GM21390 (cell line): ENCODE measurements around the gene GNAT1.
A peak's percentile ranks its signal among the peaks of the same experiment; 100 is the strongest.
"Not testable (repeated sequence)": the region's sequence is repeated elsewhere in the genome, so short reads cannot be mapped to it uniquely, and the experiment has no call there.

Experiments used
- ATAC-seq: cut with Tn5 transposase; IDR thresholded peaks from one replicate; pipeline ENCODE4 v1.9.1; 2021; ENCODE audit not compliant: unreplicated experiment

The GNAT1 gene

DNA sequence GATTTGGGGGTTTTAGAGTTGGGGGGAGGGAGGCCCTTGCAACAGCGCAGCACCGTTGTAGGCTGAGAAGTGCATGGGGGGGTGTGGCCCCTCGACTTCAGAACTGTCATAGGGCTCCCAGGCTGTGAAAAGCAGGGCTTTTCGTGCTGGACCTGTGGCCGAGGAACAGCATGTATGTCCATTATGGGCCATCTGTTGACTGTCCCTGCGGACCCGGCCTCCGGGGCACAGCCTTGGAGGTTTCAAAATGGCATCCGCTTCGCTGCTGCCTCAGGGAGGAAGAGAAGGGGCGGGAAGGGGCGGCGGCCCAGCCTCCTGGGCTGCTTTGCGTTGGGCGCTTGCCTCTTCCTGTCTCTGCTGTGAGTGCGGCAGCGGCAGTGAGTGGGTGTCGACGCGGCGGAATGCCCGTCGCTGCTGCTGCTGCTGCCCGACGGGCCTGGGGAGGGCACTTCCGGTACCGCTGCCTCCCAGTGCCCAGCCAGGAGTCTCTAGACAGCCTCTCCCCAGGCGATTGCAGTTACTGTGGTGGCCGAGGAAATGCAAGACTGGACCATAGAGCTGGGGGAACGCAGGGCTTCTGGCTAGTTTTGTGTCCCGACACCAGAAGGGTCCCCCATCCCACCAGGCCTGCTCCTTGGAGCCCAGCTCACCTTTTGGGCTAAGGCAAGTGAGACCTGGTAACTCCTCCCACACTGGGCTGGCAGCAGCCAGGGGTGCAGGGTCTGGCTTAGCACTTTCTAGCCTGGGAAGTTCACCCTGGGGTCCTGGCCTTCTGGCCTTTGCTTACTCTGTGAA, 46.5 kb downstream of the GNAT1 start:
- ATAC-seq, result peak; percentile 37

DNA sequence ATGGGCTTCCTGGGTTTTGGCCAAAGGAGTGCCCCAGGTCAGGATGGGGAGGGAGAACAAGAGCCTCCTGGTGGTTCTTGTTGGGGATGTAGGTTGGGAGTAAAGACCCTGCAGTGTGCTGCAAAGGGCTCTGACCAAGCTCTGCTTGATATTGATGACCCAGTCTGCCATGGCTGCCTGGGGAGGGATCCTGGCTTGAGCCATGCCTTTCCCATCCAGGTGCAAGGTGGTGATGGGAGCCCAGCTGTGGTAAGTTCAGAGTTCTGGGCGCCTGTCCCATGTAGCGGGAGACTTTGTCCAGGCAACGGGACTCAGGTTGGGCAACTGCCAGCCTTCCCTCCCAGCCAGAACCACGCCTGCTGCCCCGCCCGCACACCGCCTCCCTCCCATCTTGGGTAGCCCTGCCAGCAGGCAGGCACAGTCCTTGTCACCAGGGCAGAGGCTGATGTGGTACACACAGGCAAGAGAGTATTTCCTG, 47.2 kb downstream of the GNAT1 start:
- ATAC-seq, result no peak

DNA sequence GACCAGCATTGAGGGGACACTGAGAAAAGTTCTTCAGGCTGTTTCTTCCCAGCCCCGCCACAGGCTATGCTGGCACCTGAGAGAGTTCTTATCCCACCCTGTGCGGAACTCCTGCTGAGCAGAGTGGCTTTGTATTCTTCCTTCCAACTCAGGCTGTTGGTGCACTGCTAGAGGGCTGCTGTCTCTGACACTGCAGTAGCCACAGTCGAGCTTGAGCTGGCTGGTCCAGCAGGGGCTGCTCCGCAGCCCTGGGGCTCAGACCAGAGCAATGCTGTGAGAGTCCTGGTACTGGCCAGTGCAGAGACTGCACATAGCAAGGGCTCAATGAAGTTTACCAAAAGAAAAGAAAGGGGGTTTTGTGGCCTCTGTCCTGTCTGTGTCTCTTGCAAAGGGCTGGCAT, 48.2 kb downstream of the GNAT1 start:
- ATAC-seq, result no peak

DNA sequence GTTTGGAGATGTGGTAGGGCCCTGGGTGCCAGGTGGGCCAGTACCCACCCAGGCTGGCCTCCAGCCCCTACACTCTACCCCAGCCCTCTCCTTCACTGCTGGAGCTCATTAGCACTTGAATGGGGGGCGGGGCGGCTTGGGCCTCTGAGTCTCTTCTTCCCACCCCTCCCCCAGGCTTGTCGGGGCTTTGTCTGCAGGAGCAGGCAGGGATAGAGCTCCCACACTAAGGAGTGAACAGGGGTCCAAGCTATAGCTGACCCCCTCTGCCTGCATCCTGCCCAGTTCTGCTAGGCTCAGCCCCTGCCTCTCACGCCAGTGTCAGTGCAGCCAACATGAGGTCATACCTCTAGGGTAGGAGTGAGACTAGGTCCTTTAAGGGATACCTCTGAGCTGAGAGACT, 49.8 kb downstream of the GNAT1 start:
- ATAC-seq, result no peak

DNA sequence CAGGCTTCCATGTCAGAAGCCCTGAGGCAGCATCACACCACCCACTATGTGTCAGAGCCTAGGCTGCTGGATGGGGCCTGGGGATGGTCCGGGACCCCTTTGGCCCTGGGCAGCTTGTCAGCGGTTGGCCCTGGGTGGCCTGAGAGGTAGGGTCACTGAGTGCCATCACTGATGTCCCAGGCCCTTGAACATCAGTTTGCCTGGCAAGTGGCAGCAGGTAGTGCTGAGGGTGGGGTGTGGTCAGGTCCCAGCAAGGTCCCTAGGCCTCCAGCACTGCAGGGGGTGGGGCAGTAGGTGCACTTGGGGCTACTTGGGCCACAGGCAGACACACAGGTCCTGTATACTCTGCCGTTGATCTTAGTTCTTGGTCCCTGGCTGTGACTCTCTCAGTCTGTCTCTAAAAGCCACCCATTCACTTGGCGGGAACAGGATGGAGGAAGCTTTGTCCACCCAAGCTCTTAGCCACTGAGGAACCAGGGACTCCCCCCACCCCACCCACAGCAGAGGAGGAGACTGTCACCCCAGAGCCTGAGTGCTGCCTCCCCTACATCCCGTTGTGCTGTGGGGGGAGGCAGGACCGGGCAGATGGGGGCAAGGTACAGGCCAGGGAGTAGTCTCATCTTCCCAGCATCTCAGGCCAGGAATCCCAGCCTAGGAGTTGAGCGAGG, 50.4 kb downstream of the GNAT1 start:
- no peak for ATAC-seq

DNA sequence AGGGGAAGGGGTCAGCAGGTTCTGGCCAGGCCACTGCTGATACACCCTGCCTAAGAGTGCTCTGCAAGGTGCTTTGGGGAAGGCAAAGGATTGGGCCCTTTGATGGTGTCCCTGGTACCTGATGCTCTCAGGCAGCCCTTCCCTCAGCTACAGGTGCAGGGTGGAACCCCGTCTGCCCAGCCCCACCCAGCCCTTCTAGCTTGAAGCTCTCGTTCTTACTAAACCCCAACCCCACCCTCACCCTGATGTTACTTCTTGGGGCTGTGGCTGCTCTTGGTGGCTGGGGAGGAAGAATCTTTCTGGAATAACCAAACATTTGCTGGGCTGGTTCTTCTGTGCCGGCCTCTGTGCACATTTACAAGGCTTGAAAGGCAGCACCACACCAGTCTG, 51.0 kb downstream of the GNAT1 start:
- ATAC-seq, result no peak

DNA sequence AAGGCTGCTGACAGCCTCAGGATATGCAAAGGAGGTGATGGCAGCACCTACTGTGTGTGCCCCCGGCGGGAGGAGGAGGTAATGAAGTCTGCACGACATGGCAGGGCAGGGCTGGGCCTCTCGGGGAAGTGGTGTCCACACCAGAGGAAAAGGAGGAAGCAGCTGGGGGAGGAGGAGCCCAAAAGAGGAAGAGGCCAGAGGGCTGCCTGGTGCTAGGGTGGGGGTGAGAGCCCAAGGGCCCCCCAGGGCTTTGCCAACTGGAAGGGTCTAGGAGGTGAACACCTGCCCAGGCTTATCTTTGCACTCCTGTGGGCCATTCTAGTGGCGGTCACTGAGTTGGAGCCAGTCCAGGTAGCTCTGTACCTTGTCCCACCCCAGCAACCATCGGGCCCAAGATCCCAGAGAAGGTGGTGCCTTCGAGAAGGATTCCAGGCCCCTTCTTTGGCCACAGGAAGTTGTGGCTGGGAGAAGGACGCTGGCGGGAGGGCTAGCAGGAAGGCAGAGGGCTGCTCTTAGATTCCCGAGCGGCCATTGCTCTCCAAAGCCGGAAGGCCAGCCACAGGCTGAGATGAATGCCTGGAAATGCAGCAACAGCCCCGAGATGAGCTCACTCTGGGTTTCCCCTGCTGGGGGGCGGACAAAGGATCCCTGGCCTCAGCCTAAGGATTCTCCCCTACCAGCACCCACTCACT, 51.6 kb downstream of the GNAT1 start:
- ATAC-seq, result no peak

DNA sequence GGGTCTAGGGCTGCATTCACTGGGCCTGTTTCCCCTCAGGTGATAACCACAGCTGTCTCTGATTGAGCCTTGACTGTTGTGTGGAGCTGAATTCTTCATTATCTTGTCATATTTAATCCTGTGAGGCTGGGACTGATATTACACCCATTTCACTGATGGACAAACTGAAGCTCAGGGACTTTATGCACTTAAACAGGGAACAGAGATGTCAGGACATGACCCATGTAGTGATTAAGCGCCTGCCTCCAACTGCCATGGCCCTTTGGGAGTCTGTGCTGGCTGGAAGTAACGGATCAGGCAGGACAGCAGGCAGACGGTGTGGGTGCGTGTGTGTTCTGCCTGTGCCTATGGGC, 52.1 kb downstream of the GNAT1 start:
- ATAC-seq, result no peak

DNA sequence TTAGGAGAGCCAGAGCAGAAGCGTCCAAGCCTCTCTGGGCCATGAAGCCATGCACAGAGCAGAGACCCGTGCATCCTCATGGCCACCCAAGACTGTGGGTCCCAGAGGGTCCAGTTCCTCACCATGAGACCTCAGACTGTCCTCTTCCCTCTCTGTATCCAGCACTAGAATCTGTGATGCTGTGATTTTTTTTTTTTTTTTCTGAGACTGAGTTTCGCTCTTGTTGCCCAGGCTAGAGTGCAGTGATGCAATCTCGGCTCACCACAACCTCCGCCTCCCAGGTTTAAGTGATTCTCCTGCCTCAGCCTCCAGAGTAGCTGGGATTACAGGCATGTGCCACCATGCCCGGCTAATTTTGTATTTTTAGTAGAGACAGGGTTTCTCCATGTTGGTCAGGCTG, 53.4 kb downstream of the GNAT1 start:
- ATAC-seq, result not testable (repeated sequence)

DNA sequence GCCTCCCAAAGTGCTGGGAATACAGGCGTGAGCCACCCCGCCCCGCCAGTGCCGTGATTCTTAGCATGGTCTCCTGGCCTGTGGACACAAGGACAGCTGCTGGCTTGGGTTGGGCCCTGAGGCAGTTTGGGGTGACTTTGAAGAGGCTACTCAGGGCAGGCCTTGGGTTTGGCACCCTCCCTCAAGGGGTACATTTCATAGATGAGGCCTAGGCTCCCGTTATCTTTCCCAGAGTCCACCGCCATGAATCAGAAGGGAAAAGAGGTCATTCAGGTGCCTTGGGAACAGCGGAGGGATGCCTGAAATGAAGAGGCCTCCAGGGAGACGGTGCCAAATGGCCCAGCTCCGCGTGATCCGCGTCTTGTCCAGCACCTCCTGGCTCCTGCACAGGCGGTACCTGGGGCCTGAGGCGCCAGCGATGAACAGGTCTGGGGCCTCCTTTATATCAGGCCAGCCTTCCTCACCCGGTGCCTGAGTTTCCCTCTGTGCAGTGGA, 53.9 kb downstream of the GNAT1 start:
- no peak for ATAC-seq

DNA sequence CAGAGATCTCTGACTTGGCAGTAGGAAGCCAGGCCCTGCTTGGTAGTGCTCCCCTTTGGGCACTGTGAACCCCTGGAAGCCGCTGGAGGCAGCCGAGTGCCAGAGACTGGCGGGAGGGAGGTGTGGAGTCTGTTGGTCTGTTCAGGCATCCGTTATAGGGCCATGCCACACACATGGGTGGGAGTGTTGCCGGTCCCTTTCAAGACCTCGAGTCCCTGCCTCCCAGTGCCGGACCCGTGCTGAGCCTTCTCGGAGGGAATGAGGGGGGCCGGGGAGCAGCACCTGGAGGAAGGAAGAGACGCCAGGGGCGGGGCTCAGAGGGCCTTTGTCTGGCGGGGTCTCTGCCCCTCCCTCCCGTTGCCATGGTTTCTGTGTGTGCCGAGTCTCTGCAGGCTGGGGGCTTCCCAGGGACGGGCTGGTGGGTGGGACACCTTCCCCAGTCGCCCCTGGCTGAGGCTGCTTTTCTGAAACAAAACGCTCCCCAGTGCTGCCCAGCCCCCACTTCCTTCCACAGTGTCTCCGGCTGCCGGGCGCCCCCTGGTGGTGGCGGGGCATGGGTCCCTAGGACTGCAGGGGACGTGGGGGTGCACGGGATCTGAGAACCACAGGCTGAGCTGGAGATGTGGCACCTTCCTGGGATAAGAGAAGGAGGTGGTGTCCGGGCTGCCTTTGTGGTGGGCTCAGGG, 54.6 kb downstream of the GNAT1 start:
- ATAC-seq, result peak; percentile 61

DNA sequence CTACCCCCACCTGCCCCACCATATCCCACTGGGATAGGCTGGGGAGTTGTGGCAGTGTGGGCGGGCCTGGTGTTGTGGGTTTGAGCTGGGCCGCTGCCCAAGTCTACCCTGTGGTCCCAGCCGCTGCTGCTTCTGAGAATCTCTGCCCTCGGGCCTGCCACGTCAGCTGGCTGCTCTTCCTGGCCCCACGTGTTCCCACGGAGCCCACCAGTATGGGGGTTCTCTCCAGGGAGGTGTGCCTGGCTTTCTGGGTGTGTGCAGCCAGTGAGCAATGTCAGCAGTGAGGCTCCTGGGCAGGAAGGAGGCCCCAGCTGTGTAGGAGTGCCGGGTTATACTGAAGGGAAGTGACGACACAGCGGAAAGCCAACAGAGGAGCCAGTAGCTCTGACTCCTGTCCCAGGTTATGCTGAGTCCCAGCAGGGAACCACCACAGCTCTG, 55.1 kb downstream of the GNAT1 start:
- peak; percentile 47 for ATAC-seq
